C4-2B (cell line): Measurements from ENCODE around the gene JAML.

Source experiments
- CTCF ChIP-seq: fragments of 450-650 bp; conservative IDR thresholded peaks from 2 replicates; pipeline ENCODE4 v1.5.1; 2017; ENCODE audit warnings: mild to moderate bottlenecking
- ZFX ChIP-seq: fragments of 450-650 bp; IDR thresholded peaks from 2 replicates; pipeline ENCODE4 v1.6.1; 2017

GRCh38 chr11:118233377-118233776 lies 8.6 kb upstream of the JAML start:
- TF ChIP-seq CTCF (no peak), ZFX (no peak)
